Ovary (tissue), 9 donors: ENCODE data around the gene ANO2. TPM values are rescaled to one million over a fixed set of nuclear protein-coding genes. Genes with fewer than 3 reads are reported as not detected.

Source experiments
- DNase-seq, 5 donors: peaks; one replicate each; pipeline ENCODE4 v3.0.0-alpha.2; 2019 to 2020
- H3K27ac ChIP-seq, 2 donors: fragments of 200-600 bp; one replicate each; pipeline versions ENCODE4 v1.5.1 to v1.8.0; 2019 to 2022
- H3K27me3 ChIP-seq: fragments of 200-600 bp; one replicate; pipeline ENCODE4 v1.8.0; 2022
- H3K36me3 ChIP-seq: fragments of 200-600 bp; sonication (generic); one replicate; pipeline ENCODE4 v1.5.1; 2019
- H3K4me1 ChIP-seq: one replicate; pipeline ENCODE4 v1.8.1; 2013; ENCODE audit warnings: mild to moderate bottlenecking, moderate library complexity; ENCODE audit not compliant: insufficient read depth
- H3K4me3 ChIP-seq: fragments of 200-600 bp; sonication (generic); one replicate; pipeline ENCODE4 v1.5.1; 2017
- H3K9me3 ChIP-seq, 2 donors: fragments of 200-600 bp in 1 of 2; sonication (generic) in 1 of 2; one replicate each; pipeline versions ENCODE4 v1.5.1 to v1.8.1; 2013 to 2019; ENCODE audit warnings: mild to moderate bottlenecking in 1 of 2, moderate library complexity in 1 of 2
- CTCF ChIP-seq, 3 donors: fragments of 450-650 bp in 2 of 3; fragments of 200-600 bp in 1 of 3; IDR thresholded peaks; one replicate each; pipeline versions ENCODE4 v1.5.1 to v1.8.0; 2016 to 2022; ENCODE audit warnings: antibody characterized with exemption in 3 of 3, mild to moderate bottlenecking in 1 of 3
- EP300 ChIP-seq: sonication (generic); formaldehyde crosslinking; IDR thresholded peaks from one replicate; pipeline ENCODE4 v1.6.1; 2017; ENCODE audit warnings: antibody characterized with exemption
- POLR2A ChIP-seq: fragments of 450-650 bp; IDR thresholded peaks from one replicate; pipeline ENCODE4 v1.6.1; 2017; ENCODE audit warnings: antibody characterized with exemption, mild to moderate bottlenecking, moderate library complexity
- WGBS, 3 donors: extraction: QIAGEN DNeasy Blood & Tissue Kit in 1 of 3; methylation state at CpG; one replicate each; pipeline versions ENCODE4 v1.1.5 to v1.1.7; 2013 to 2017; 5-methylcytosine and 5-hydroxymethylcytosine counted together
- intact Hi-C, 4 donors: fragments of 100-400 bp; cut with DNase I; formaldehyde crosslinking; loops; one replicate each; pipeline versions ENCODE4 v1.11.0 to v1.15.1; 2022 to 2023
- polyA plus RNA-seq, 2 donors: library from polyadenylated mRNA; stranded (reverse); fragments of 200-250 nt in 1 of 2; fragments of 350-450 nt in 1 of 2; fragmentation: Illumina TruSeq in 1 of 2; extraction: RNeasy Lipid Tissue Mini Kit (QIAGEN cat#74804) in 1 of 2; gene quantifications; one replicate each; pipeline ENCODE4 v1.2.3, GENCODE V29; 2013 to 2014
- total RNA-seq, 7 donors: library from RNA; depleted of rRNA in 2 of 7; stranded (reverse); fragments of >200 nt in 2 of 7; fragmentation: NEBNext Ultra II Directional in 3 of 7; extraction: Animal tissue kit (Norgen Biotek cat#: 25700) in 3 of 7; gene quantifications; one replicate each; pipeline versions ENCODE4 v1.1.0 to v1.2.4, GENCODE V29; 2016 to 2023
- donor health status: DM: no; HTN: no; CAD: no; lungs with moderate emphysema.
- donor health status: DM: no; HTN: no; CAD: no.
- donor health status: Bipolar disorder and iron deficiency.
- donor health status: DM: yes; HTN: yes; CAD: no.
- donor health status: DM: no; HTN: no; CAD: no.
- donor health status: DM: yes; HTN: yes; CAD: no.

Gene ANO2
- total and polyA plus RNA-seq, 9 donors: 3.0 to 6.7 (median 3.3) TPM

- intact Hi-C loops: loop anchor here (5.0 kb wide), 2 partner anchors 55 to 295 kb away; no protein-coding TSS in a partner anchor
- H3K4me3 ChIP-seq: no peak overlapping the region
Observed at GRCh38 chr12:5987573-5987972, 42.5 kb upstream of the ANO2 start.

GRCh38 chr12:5985471-5985870, 40.4 kb upstream of the ANO2 start:
- no peak overlapping the region for H3K27ac ChIP-seq
- WGBS, 3 donors: 63 to 75% (median 74%) methylated on average over 8 of the region's 8 CpGs
- no peak for TF ChIP-seq CTCF (IDR thresholded peaks at IDR 0.05)
- TF ChIP-seq POLR2A: no peak
- no peak for TF ChIP-seq EP300
- no peak overlapping the region for H3K4me3 ChIP-seq
- no peaks in the 10 kb centered on the region for H3K36me3 ChIP-seq
- no peaks in the 10 kb centered on the region for H3K9me3 ChIP-seq
- H3K27me3 ChIP-seq: no peaks in the 10 kb centered on the region
- DNase-seq: no peak
- H3K4me1 ChIP-seq: no peaks in the 10 kb centered on the region
- intact Hi-C loops: loop anchor here (5.0 kb wide), 2 partner anchors 57 to 297 kb away; no protein-coding TSS in a partner anchor

More at GRCh38 chr12:5987573-5987972, 42.5 kb upstream of the ANO2 start:
- DNase-seq: no peak
- Histone ChIP-seq H3K27ac (no peak overlapping the region), H3K36me3 (no peaks in the 10 kb centered on the region), H3K9me3 (no peaks in the 10 kb centered on the region), H3K4me1 (no peaks in the 10 kb centered on the region), H3K27me3 (no peaks in the 10 kb centered on the region)
- TF ChIP-seq POLR2A: no peak
- TF ChIP-seq CTCF (IDR thresholded peaks at IDR 0.05): no peak
- 80 to 82% (median 82%) methylated on average over 5 of the region's 5 CpGs for WGBS, 3 donors

- intact Hi-C loops: loop anchor here (5.0 kb wide), 2 partner anchors 57 to 297 kb away; no protein-coding TSS in a partner anchor
- no peaks in the 10 kb centered on the region for H3K4me1 ChIP-seq
- H3K27me3 ChIP-seq: no peaks in the 10 kb centered on the region
- H3K9me3 ChIP-seq: no peaks in the 10 kb centered on the region
- no peak overlapping the region for H3K4me3 ChIP-seq
- WGBS, 3 donors: 61 to 71% (median 70%) methylated on average over 9 of the region's 9 CpGs
- H3K27ac ChIP-seq: no peak overlapping the region
- DNase-seq: no peak
- no peaks in the 10 kb centered on the region for H3K36me3 ChIP-seq
- TF ChIP-seq CTCF (IDR thresholded peaks at IDR 0.05) (no peak), POLR2A (no peak), EP300 (no peak)
Observed at GRCh38 chr12:5984873-5985272, 39.8 kb upstream of the ANO2 start.

- DNase-seq: no peak
- Histone ChIP-seq H3K27ac (no peak overlapping the region), H3K4me3 (no peak overlapping the region), H3K4me1 (no peaks in the 10 kb centered on the region), H3K36me3 (no peaks in the 10 kb centered on the region), H3K9me3 (no peaks in the 10 kb centered on the region), H3K27me3 (no peaks in the 10 kb centered on the region)
- WGBS, 3 donors: 72 to 82% (median 77%) methylated on average over 4 of the region's 4 CpGs
- intact Hi-C loops: no loop called here
- no peak for TF ChIP-seq EP300
- no peak for TF ChIP-seq POLR2A
- TF ChIP-seq CTCF (IDR thresholded peaks at IDR 0.05): no peak
Observed at GRCh38 chr12:5982106-5982505, 37.0 kb upstream of the ANO2 start.
